H1 (cell line): Measurements from ENCODE around the gene NIPSNAP2. TPM values are rescaled to one million over a fixed set of nuclear protein-coding genes. Genes with fewer than 3 reads are reported as not detected.

Source experiments
- CTCF ChIA-PET: fragments of 300-600 bp; sonication (Branson Sonifier 250); formaldehyde crosslinking; loops from one replicate; lab custom pipeline; 2021; ENCODE audit not compliant: partially characterized antibody; lab: Charles Lee
- POLR2A ChIA-PET: fragments of 300-600 bp; sonication (Branson Sonifier 250); formaldehyde crosslinking; loops from one replicate; lab custom pipeline; 2021; ENCODE audit warnings: inconsistent platforms; ENCODE audit not compliant: partially characterized antibody; lab: Charles Lee
- DNase-seq, 2 experiments: peaks; one replicate each; pipeline versions ENCODE4 v3.0.0 to v3.0.0-alpha.2; 2010 to 2022; ENCODE audit warnings: low spot score in 2 of 2, low read depth in 1 of 2, mixed read lengths in 1 of 2
- FAIRE-seq: peaks from 2 replicates; lab custom pipeline; 2011; peaks lifted over from hg19 to GRCh38; lab: Jason Lieb, UNC
- H2AFZ ChIP-seq: 2 replicates; pipeline ENCODE4 v1.8.1; 2012; ENCODE audit warnings: low read length, inconsistent platforms
- H2AK5ac ChIP-seq: 2 replicates; pipeline ENCODE4 v1.6.1; 2013; ENCODE audit warnings: low read depth, low read length
- H2BK120ac ChIP-seq: replicated peaks from 2 replicates; pipeline ENCODE3; 2013; ENCODE audit warnings: low read depth, low read length, inconsistent platforms
- H2BK12ac ChIP-seq: 2 replicates; pipeline ENCODE4 v1.6.1; 2013; ENCODE audit warnings: low read depth, low read length
- H2BK15ac ChIP-seq: 2 replicates; pipeline ENCODE4 v1.6.1; 2013; ENCODE audit warnings: low read length
- H2BK20ac ChIP-seq: 2 replicates; pipeline ENCODE4 v1.6.1; 2013; ENCODE audit warnings: low read length
- H2BK5ac ChIP-seq: 2 replicates; pipeline ENCODE4 v1.6.1; 2013; ENCODE audit warnings: low read depth, low read length
- H3K14ac ChIP-seq: 2 replicates; pipeline ENCODE4 v1.6.1; 2013; ENCODE audit warnings: inconsistent platforms; ENCODE audit not compliant: insufficient read length
- H3K18ac ChIP-seq: 2 replicates; pipeline ENCODE4 v1.6.1; 2013; ENCODE audit warnings: low read length; ENCODE audit errors: extremely low read depth
- H3K23ac ChIP-seq: 2 replicates; pipeline ENCODE4 v1.6.1; 2013; ENCODE audit warnings: inconsistent platforms; ENCODE audit not compliant: insufficient read length
- H3K23me2 ChIP-seq: 2 replicates; pipeline ENCODE4 v1.6.1; 2013; ENCODE audit warnings: low read depth, low read length
- H3K27ac ChIP-seq: 2 replicates; pipeline ENCODE4 v1.6.1; 2011; ENCODE audit warnings: low read depth, low read length, inconsistent platforms
- H3K27me3 ChIP-seq, 4 experiments: replicated peaks in 1 of 4; 1 replicate in 1 of 4; 2 replicates in 3 of 4; pipeline versions ENCODE4 v1.6.1 to v1.8.1; 2011 to 2013; ENCODE audit warnings: low read length in 3 of 4, mild to moderate bottlenecking in 3 of 4, inconsistent platforms in 2 of 4, mixed read lengths in 2 of 4, moderate library complexity in 1 of 4; ENCODE audit not compliant: control insufficient read depth in 3 of 4, insufficient read depth in 3 of 4; ENCODE audit errors: extremely low read depth in 1 of 4
- H3K36me3 ChIP-seq, 4 experiments: 2 replicates each; pipeline versions ENCODE4 v1.6.1 to v1.8.1; 2011 to 2013; ENCODE audit warnings: mild to moderate bottlenecking in 4 of 4, low read length in 3 of 4, moderate library complexity in 2 of 4, control low read depth in 1 of 4, inconsistent platforms in 1 of 4; ENCODE audit not compliant: insufficient read depth in 4 of 4, control insufficient read depth in 2 of 4
- H3K4ac ChIP-seq: replicated peaks from 2 replicates; pipeline ENCODE3; 2013; ENCODE audit warnings: low read length, low read depth, mixed read lengths, inconsistent platforms; ENCODE audit not compliant: insufficient read length
- H3K4me1 ChIP-seq, 4 experiments: replicated peaks in 1 of 4; 1 replicate in 1 of 4; 2 replicates in 3 of 4; pipeline versions ENCODE4 v1.6.1 to v1.8.1; 2011 to 2013; ENCODE audit warnings: low read length in 3 of 4, inconsistent platforms in 2 of 4, mixed read lengths in 1 of 4; ENCODE audit not compliant: insufficient read depth in 4 of 4, control insufficient read depth in 3 of 4
- H3K4me2 ChIP-seq, 2 experiments: 2 replicates each; pipeline versions ENCODE4 v1.6.1 to v1.8.1; 2011 to 2013; ENCODE audit warnings: low read depth in 2 of 2, low read length in 2 of 2, control low read depth in 1 of 2, inconsistent platforms in 1 of 2, mild to moderate bottlenecking in 1 of 2; ENCODE audit not compliant: insufficient read depth in 1 of 2
- H3K4me3 ChIP-seq, 4 experiments: fragments of 200-600, 300-600 bp in 1 of 4; sonication (generic), shearing (Covaris generic), sonication (Bioruptor Twin) in 1 of 4; 2 replicates each; pipeline versions ENCODE4 v1.5.1 to v1.8.1; 2011 to 2016; ENCODE audit warnings: low read length in 4 of 4, low read depth in 3 of 4, control low read depth in 2 of 4, inconsistent platforms in 2 of 4, mild to moderate bottlenecking in 2 of 4, mixed read lengths in 1 of 4, moderate library complexity in 1 of 4; ENCODE audit not compliant: insufficient read depth in 2 of 4; ENCODE audit errors: extremely low read depth in 1 of 4
- H3K56ac ChIP-seq: replicated peaks from 2 replicates; pipeline ENCODE3; 2013; ENCODE audit warnings: low read depth, mild to moderate bottlenecking, mixed read lengths, low read length, inconsistent platforms; ENCODE audit not compliant: insufficient read length
- H3K79me1 ChIP-seq: 2 replicates; pipeline ENCODE4 v1.6.1; 2013; ENCODE audit warnings: low read depth, low read length, control low read depth
- H3K79me2 ChIP-seq, 2 experiments: 2 replicates each; pipeline versions ENCODE4 v1.6.1 to v1.8.1; 2012 to 2013; ENCODE audit warnings: low read length in 2 of 2, mild to moderate bottlenecking in 2 of 2, inconsistent platforms in 1 of 2; ENCODE audit not compliant: insufficient read depth in 2 of 2, control insufficient read depth in 1 of 2
- H3K9ac ChIP-seq, 4 experiments: replicated peaks in 1 of 4; 1 replicate in 1 of 4; 2 replicates in 3 of 4; pipeline versions ENCODE4 v1.6.1 to v1.8.1; 2011 to 2013; ENCODE audit warnings: low read depth in 3 of 4, low read length in 3 of 4, control low read depth in 2 of 4, mild to moderate bottlenecking in 2 of 4, moderate library complexity in 2 of 4, inconsistent platforms in 1 of 4; ENCODE audit errors: extremely low read depth in 1 of 4
- H3K9me3 ChIP-seq, 2 experiments: 2 replicates each; pipeline versions ENCODE4 v1.6.1 to v1.8.1; 2012 to 2013; ENCODE audit warnings: mild to moderate bottlenecking in 2 of 2, moderate library complexity in 2 of 2, control low read depth in 1 of 2, inconsistent platforms in 1 of 2, low read depth in 1 of 2, low read length in 1 of 2, mixed read lengths in 1 of 2; ENCODE audit not compliant: insufficient read depth in 2 of 2
- H4K20me1 ChIP-seq, 2 experiments: replicated peaks in 1 of 2; 2 replicates each; pipeline versions ENCODE3 to v1.8.1; 2011 to 2013; ENCODE audit warnings: inconsistent platforms in 2 of 2, low read length in 2 of 2, mild to moderate bottlenecking in 1 of 2; ENCODE audit not compliant: insufficient read depth in 2 of 2, control insufficient read depth in 1 of 2
- H4K5ac ChIP-seq: 2 replicates; pipeline ENCODE4 v1.6.1; 2013; ENCODE audit warnings: low read length, low read depth, mixed read lengths, inconsistent platforms; ENCODE audit not compliant: insufficient read length
- H4K8ac ChIP-seq: 2 replicates; pipeline ENCODE4 v1.8.0; 2013; ENCODE audit warnings: mild to moderate bottlenecking, moderate library complexity, low read length, inconsistent platforms; ENCODE audit not compliant: insufficient read depth; ENCODE audit errors: extremely low read depth
- H4K91ac ChIP-seq: replicated peaks from 2 replicates; pipeline ENCODE3; 2013; ENCODE audit warnings: low read length, mixed read lengths, inconsistent platforms; ENCODE audit not compliant: insufficient read length
- BACH1 ChIP-seq: IDR thresholded peaks from 2 replicates; pipeline ENCODE4 v1.6.1; 2012; ENCODE audit warnings: low read length, improper control_type of control experiment
- CTBP2 ChIP-seq: IDR thresholded peaks from 2 replicates; pipeline ENCODE4 v1.7.0; 2011; ENCODE audit warnings: borderline replicate concordance, mild to moderate bottlenecking, moderate library complexity, mixed read lengths, low read length; ENCODE audit not compliant: insufficient read depth, insufficient read length
- polyA plus RNA-seq, 7 experiments: library from polyadenylated mRNA; depleted of rRNA in 3 of 7; stranded (reverse) in 5 of 7; unstranded in 2 of 7; fragments of >200 nt in 5 of 7; fragments of 200-250 nt in 2 of 7; gene quantifications; 1 replicate in 5 of 7; 2 replicates in 1 of 7; 4 replicates in 1 of 7; pipeline versions ENCODE4 v1.2.1 to v1.2.3, GENCODE V29; 2011 to 2013; ENCODE audit warnings: missing spikeins in 2 of 7, mixed read lengths in 2 of 7
- total RNA-seq: library from RNA; stranded (reverse); fragmentation: NEBNext Ultra II Directional; extraction: Animal tissue kit (Norgen Biotek cat#: 25700); gene quantifications from 2 replicates; pipeline ENCODE4 v1.2.1, GENCODE V29; 2021

Gene NIPSNAP2
- total and polyA plus RNA-seq, 2 of the 8 experiments (the other 6 are each of a cell fraction or from before 2014, with no cell fraction given): 31.1 to 45.2 TPM

DNA sequence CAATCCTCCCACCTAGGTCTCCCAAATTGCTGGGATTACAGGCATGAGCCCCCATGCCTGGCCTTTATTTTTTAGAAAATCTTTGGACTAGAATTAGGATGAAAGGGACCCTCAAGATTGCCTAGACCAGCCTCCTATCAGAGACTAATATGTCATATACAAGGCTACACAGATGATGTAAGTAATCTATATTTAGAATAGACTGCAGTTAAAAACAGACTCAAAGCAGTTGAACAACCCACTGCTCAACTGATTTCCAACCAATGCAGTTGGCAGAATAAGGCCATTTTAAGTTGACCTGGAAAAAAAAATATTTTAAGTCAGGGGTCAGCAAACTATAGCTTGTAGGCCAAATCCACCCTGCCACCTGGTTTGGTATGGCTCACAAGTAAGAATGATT lies 59.1 kb downstream of the NIPSNAP2 start:
- Histone ChIP-seq H3K36me3 (peaks cover 2 to 46% (median 23%) of the 10 kb centered on the region in 4 experiments; a peak in 6 of 8 replicates), H3K9ac (no peak overlapping the region), H2BK5ac (no peak overlapping the region), H3K79me2 (peaks cover 0 to 12% of the 10 kb centered on the region in 2 experiments; a peak in 2 of 4 replicates), H3K9me3 (no peaks in the 10 kb centered on the region), H4K91ac (no peak overlapping the region), H3K4me3 (no peak overlapping the region), H2BK15ac (no peak overlapping the region), H2AK5ac (no peak overlapping the region), H2BK12ac (no peak overlapping the region), H3K23me2 (no peaks in the 10 kb centered on the region), H3K27me3 (no peaks in the 10 kb centered on the region), H3K14ac (no peak overlapping the region), H4K20me1 (peaks cover 1 to 5% of the 10 kb centered on the region in 2 experiments), H3K27ac (no peak overlapping the region), H3K4ac (no peak overlapping the region), H2AFZ (no peak overlapping the region), H3K23ac (no peak overlapping the region), H3K79me1 (no peaks in the 10 kb centered on the region), H3K4me1 (no peaks in the 10 kb centered on the region), H4K8ac (no peak overlapping the region), H3K4me2 (no peak overlapping the region), H2BK120ac (no peak overlapping the region), H3K18ac (no peak overlapping the region), H4K5ac (no peak overlapping the region), H2BK20ac (no peak overlapping the region), H3K56ac (no peak overlapping the region)
- ChIA-PET POLR2A (interaction anchor here (1.6 to 40.8 kb wide), 3 partner anchors 8 to 31 kb away, joined by 5 to 869 read pairs (median 8); partner anchors contain the start of genes CCT6A, PSPH and SUMF2), CTCF (interaction anchor here (0.6 kb wide), 1 partner anchor 40 kb away, joined by 5 read pairs; no protein-coding TSS in a partner anchor)
- TF ChIP-seq BACH1 (no peak), CTBP2 (no peak)
- FAIRE-seq (no peak), DNase-seq (no peak)
